Measurements from ENCODE around the gene CACHD1. TPM values are rescaled to one million over a fixed set of nuclear protein-coding genes. Genes with fewer than 3 reads are reported as not detected.

CACHD1 gene
- total RNA-seq, 2 donors from 2014 or later: 10.8 to 14.4 TPM

GRCh38 chr1:64550510-64550909, 80.6 kb downstream of the CACHD1 start:
- Histone ChIP-seq H3K4me3 (no peak overlapping the region), H3K9me3 (no peaks in the 10 kb centered on the region), H3K4me1 (replicated peaks) (no peaks in the 10 kb centered on the region), H3K27ac (no peak overlapping the region), H3K27me3 (replicated peaks; ENCODE audit: insufficient read depth) (no peaks in the 10 kb centered on the region), H3K36me3 (no peaks in the 10 kb centered on the region)
- no peak for TF ChIP-seq POLR2A (IDR thresholded peaks at IDR 0.05)
- no peak for TF ChIP-seq POLR2AphosphoS5 (IDR thresholded peaks at IDR 0.05)
- TF ChIP-seq CTCF (IDR thresholded peaks at IDR 0.05): no peak
- 86% methylated on average over 5 of the region's 5 CpGs for WGBS
- no peak for DNase-seq (ENCODE audit: low spot score)
- intact Hi-C loops (cut with DNase I): no loop called here

- 61% methylated on average over 4 of the region's 4 CpGs for WGBS
- Histone ChIP-seq H3K9me3 (no peaks in the 10 kb centered on the region), H3K27me3 (replicated peaks; ENCODE audit: insufficient read depth) (no peaks in the 10 kb centered on the region), H3K4me1 (replicated peaks) (no peaks in the 10 kb centered on the region), H3K27ac (no peak overlapping the region), H3K4me3 (no peak overlapping the region), H3K36me3 (no peaks in the 10 kb centered on the region)
- intact Hi-C loops (cut with DNase I): no loop called here
- DNase-seq (ENCODE audit: low spot score): no peak
- TF ChIP-seq POLR2AphosphoS5 (IDR thresholded peaks at IDR 0.05) (no peak), POLR2A (IDR thresholded peaks at IDR 0.05) (no peak), CTCF (IDR thresholded peaks at IDR 0.05) (no peak)
Measured at GRCh38 chr1:64550946-64551605, 81.1 kb downstream of the CACHD1 start.

GRCh38 chr1:64553285-64553684, 83.4 kb downstream of the CACHD1 start:
- no peak for TF ChIP-seq POLR2A (IDR thresholded peaks at IDR 0.05)
- no peak for TF ChIP-seq POLR2AphosphoS5 (IDR thresholded peaks at IDR 0.05)
- no peak for TF ChIP-seq CTCF (IDR thresholded peaks at IDR 0.05)
- H3K9me3 ChIP-seq: no peaks in the 10 kb centered on the region
- 80% methylated on average over 4 of the region's 4 CpGs for WGBS
- H3K27me3 ChIP-seq (replicated peaks; ENCODE audit: insufficient read depth): no peaks in the 10 kb centered on the region
- intact Hi-C loops (cut with DNase I): no loop called here
- H3K4me3 ChIP-seq: no peak overlapping the region
- H3K4me1 ChIP-seq (replicated peaks): no peaks in the 10 kb centered on the region
- H3K27ac ChIP-seq: no peak overlapping the region
- H3K36me3 ChIP-seq: no peaks in the 10 kb centered on the region
- DNase-seq (ENCODE audit: low spot score): no peak

- 89% methylated on average over 1 of the region's 1 CpG for WGBS
- H3K36me3 ChIP-seq: no peaks in the 10 kb centered on the region
- DNase-seq (ENCODE audit: low spot score): no peak
- no peak overlapping the region for H3K27ac ChIP-seq
- H3K4me1 ChIP-seq (replicated peaks): no peaks in the 10 kb centered on the region
- no peak overlapping the region for H3K4me3 ChIP-seq
- no peaks in the 10 kb centered on the region for H3K9me3 ChIP-seq
- H3K27me3 ChIP-seq (replicated peaks; ENCODE audit: insufficient read depth): no peaks in the 10 kb centered on the region
- intact Hi-C loops (cut with DNase I): no loop called here
- TF ChIP-seq POLR2AphosphoS5 (IDR thresholded peaks at IDR 0.05): no peak
- TF ChIP-seq CTCF (IDR thresholded peaks at IDR 0.05): no peak
- no peak for TF ChIP-seq POLR2A (IDR thresholded peaks at IDR 0.05)
Measured at GRCh38 chr1:64555947-64556346, 86.0 kb downstream of the CACHD1 start.

- H3K4me1 ChIP-seq (replicated peaks): no peaks in the 10 kb centered on the region
- H3K9me3 ChIP-seq: no peaks in the 10 kb centered on the region
- H3K27me3 ChIP-seq (replicated peaks; ENCODE audit: insufficient read depth): no peaks in the 10 kb centered on the region
- intact Hi-C loops (cut with DNase I): no loop called here
- no peak overlapping the region for H3K4me3 ChIP-seq
- no peaks in the 10 kb centered on the region for H3K36me3 ChIP-seq
- no peak for DNase-seq (ENCODE audit: low spot score)
- H3K27ac ChIP-seq: no peak overlapping the region
- 99% methylated on average over 2 of the region's 2 CpGs for WGBS
- TF ChIP-seq POLR2AphosphoS5 (IDR thresholded peaks at IDR 0.05) (no peak), POLR2A (IDR thresholded peaks at IDR 0.05) (no peak), CTCF (IDR thresholded peaks at IDR 0.05) (no peak)
Measured at GRCh38 chr1:64561993-64562392, 92.1 kb downstream of the CACHD1 start.

Data from prostate gland (tissue), 2 donors.